H9 (cell line): ENCODE measurements around the gene RPS17. TPM values are rescaled to one million over a fixed set of nuclear protein-coding genes. Genes with fewer than 3 reads are reported as not detected.

Experiments used
- DNase-seq: peaks from one replicate; pipeline ENCODE4 v3.0.0-alpha.2; 2017
- H2AFZ ChIP-seq: one replicate; pipeline ENCODE4 v1.6.1; 2013; ENCODE audit warnings: mild to moderate bottlenecking, low read length, control low read depth, moderate library complexity
- H2AK5ac ChIP-seq: 2 replicates; pipeline ENCODE4 v1.6.1; 2013; ENCODE audit warnings: low read length, control low read depth, mixed read lengths; ENCODE audit not compliant: insufficient read length
- H2BK120ac ChIP-seq: one replicate; pipeline ENCODE4 v1.6.1; 2013; ENCODE audit warnings: low read depth, mild to moderate bottlenecking, low read length, control low read depth, inconsistent platforms; ENCODE audit not compliant: poor library complexity, severe bottlenecking
- H2BK12ac ChIP-seq: 2 replicates; pipeline ENCODE4 v1.6.1; 2013; ENCODE audit warnings: low read length, control low read depth, mixed read lengths, low read depth; ENCODE audit not compliant: insufficient read length
- H2BK15ac ChIP-seq: 2 replicates; pipeline ENCODE4 v1.6.1; 2013; ENCODE audit warnings: low read depth, low read length, control low read depth
- H2BK20ac ChIP-seq: one replicate; pipeline ENCODE4 v1.6.1; 2013; ENCODE audit warnings: low read depth, mild to moderate bottlenecking, low read length, control low read depth, inconsistent platforms; ENCODE audit not compliant: poor library complexity, severe bottlenecking
- H2BK5ac ChIP-seq: 2 replicates; pipeline ENCODE4 v1.6.1; 2013; ENCODE audit warnings: low read length, control low read depth, mixed read lengths; ENCODE audit not compliant: insufficient read length
- H3K14ac ChIP-seq: 2 replicates; pipeline ENCODE4 v1.6.1; 2013; ENCODE audit warnings: low read length, control low read depth; ENCODE audit not compliant: insufficient read depth
- H3K18ac ChIP-seq: 2 replicates; pipeline ENCODE4 v1.6.1; 2013; ENCODE audit warnings: low read depth, mild to moderate bottlenecking, mixed read lengths, low read length, control low read depth; ENCODE audit not compliant: insufficient read length
- H3K23ac ChIP-seq: 2 replicates; pipeline ENCODE4 v1.6.1; 2013; ENCODE audit warnings: low read length, control low read depth, mixed read lengths, low read depth; ENCODE audit not compliant: insufficient read length
- H3K23me2 ChIP-seq: 2 replicates; pipeline ENCODE4 v1.6.1; 2013; ENCODE audit warnings: low read depth, mild to moderate bottlenecking, mixed read lengths, low read length, control low read depth; ENCODE audit not compliant: insufficient read length, poor library complexity, severe bottlenecking
- H3K27ac ChIP-seq: 2 replicates; pipeline ENCODE4 v1.5.1; 2013; ENCODE audit warnings: low read length, control low read depth, mixed read lengths, low read depth; ENCODE audit not compliant: insufficient read length
- H3K27me3 ChIP-seq: 2 replicates; pipeline ENCODE4 v1.6.1; 2013; ENCODE audit warnings: low read length, control low read depth, inconsistent platforms; ENCODE audit not compliant: insufficient read depth
- H3K4ac ChIP-seq: 2 replicates; pipeline ENCODE4 v1.6.1; 2013; ENCODE audit warnings: low read depth, mild to moderate bottlenecking, control low read depth, inconsistent platforms, low read length, moderate library complexity
- H3K4me1 ChIP-seq: 2 replicates; pipeline ENCODE4 v1.6.1; 2013; ENCODE audit warnings: low read length, control low read depth, inconsistent platforms; ENCODE audit not compliant: insufficient read depth
- H3K4me2 ChIP-seq: 2 replicates; pipeline ENCODE4 v1.6.1; 2013; ENCODE audit warnings: low read length, control low read depth, mixed read lengths; ENCODE audit not compliant: insufficient read length, insufficient read depth
- H3K56ac ChIP-seq: 2 replicates; pipeline ENCODE4 v1.6.1; 2013; ENCODE audit warnings: low read depth, mild to moderate bottlenecking, mixed read lengths, low read length, control low read depth; ENCODE audit not compliant: insufficient read length
- H3K79me1 ChIP-seq: 2 replicates; pipeline ENCODE4 v1.6.1; 2013; ENCODE audit warnings: low read depth, mild to moderate bottlenecking, moderate library complexity, low read length, control low read depth, inconsistent platforms; ENCODE audit not compliant: insufficient read depth, poor library complexity, severe bottlenecking
- H3K79me2 ChIP-seq: 2 replicates; pipeline ENCODE4 v1.6.1; 2013; ENCODE audit warnings: low read length, control low read depth, inconsistent platforms; ENCODE audit not compliant: insufficient read depth
- H3K9ac ChIP-seq: 2 replicates; pipeline ENCODE4 v1.6.1; 2013; ENCODE audit warnings: low read length, control low read depth, mixed read lengths; ENCODE audit not compliant: insufficient read length; ENCODE audit errors: extremely low read depth
- H3K9me3 ChIP-seq: one replicate; pipeline ENCODE4 v1.6.1; 2013; ENCODE audit warnings: low read depth, low read length, inconsistent platforms; ENCODE audit not compliant: control insufficient read depth
- H3T11ph ChIP-seq: one replicate; pipeline ENCODE4 v1.6.1; 2013; ENCODE audit warnings: mild to moderate bottlenecking, low read length, control low read depth, inconsistent platforms
- H4K20me1 ChIP-seq: one replicate; pipeline ENCODE4 v1.6.1; 2013; ENCODE audit not compliant: control insufficient read depth, insufficient read length, insufficient read depth
- H4K5ac ChIP-seq: 2 replicates; pipeline ENCODE4 v1.6.1; 2013; ENCODE audit warnings: low read depth, mild to moderate bottlenecking, mixed read lengths, low read length, control low read depth; ENCODE audit not compliant: insufficient read length
- H4K8ac ChIP-seq: replicated peaks from 2 replicates; pipeline ENCODE4 v1.6.1; 2013; ENCODE audit warnings: low read length, control low read depth, mixed read lengths, low read depth; ENCODE audit not compliant: insufficient read length
- H4K91ac ChIP-seq: 2 replicates; pipeline ENCODE4 v1.6.1; 2013; ENCODE audit warnings: low read depth, mild to moderate bottlenecking, moderate library complexity, mixed read lengths, low read length, control low read depth; ENCODE audit not compliant: insufficient read length
- H3K27ac Mint-ChIP-seq, 3 experiments: 2 replicates in 2 of 3; 3 replicates in 1 of 3; pipeline ENCODE4 v1.8.0; 2020 to 2021; ENCODE audit warnings: mixed read lengths in 3 of 3, mild to moderate bottlenecking in 1 of 3, moderate library complexity in 1 of 3
- H3K27me3 Mint-ChIP-seq: 2 replicates; pipeline ENCODE4 v1.8.0; 2021; ENCODE audit warnings: low read depth, mild to moderate bottlenecking, moderate library complexity, mixed read lengths
- H3K36me3 Mint-ChIP-seq, 3 experiments: 2 replicates in 2 of 3; 3 replicates in 1 of 3; pipeline ENCODE4 v1.8.0; 2020 to 2021; ENCODE audit warnings: low read depth in 3 of 3, mixed read lengths in 3 of 3; ENCODE audit not compliant: insufficient read depth in 1 of 3
- H3K4me1 Mint-ChIP-seq, 2 experiments: 2 replicates each; pipeline ENCODE4 v1.8.0; 2020; ENCODE audit warnings: mixed read lengths in 2 of 2
- H3K4me3 Mint-ChIP-seq, 2 experiments: 2 replicates in 1 of 2; 3 replicates in 1 of 2; pipeline ENCODE4 v1.8.0; 2020 to 2021; ENCODE audit warnings: mild to moderate bottlenecking in 2 of 2, mixed read lengths in 2 of 2, moderate library complexity in 1 of 2
- H3K9me3 Mint-ChIP-seq, 2 experiments: 2 replicates in 1 of 2; 3 replicates in 1 of 2; pipeline ENCODE4 v1.8.0; 2020; ENCODE audit warnings: mild to moderate bottlenecking in 2 of 2, mixed read lengths in 2 of 2, moderate library complexity in 1 of 2
- CTCF ChIP-seq: fragments of 200-600 bp; sonication (generic); conservative IDR thresholded peaks from 3 replicates; pipeline ENCODE4 v1.8.0; 2021; ENCODE audit warnings: antibody characterized with exemption, mild to moderate bottlenecking
- WGBS: extraction: QIAGEN DNeasy Blood & Tissue Kit; methylation state at CpG from one replicate; pipeline ENCODE4 v1.1.7; 2013; ENCODE audit warnings: missing lambda C conversion rate, low lambda C conversion rate, mixed read lengths; ENCODE audit not compliant: insufficient read length; ENCODE audit errors: extremely low coverage; 5-methylcytosine and 5-hydroxymethylcytosine counted together
- total RNA-seq: library from RNA; stranded (reverse); gene quantifications from 2 replicates; pipeline ENCODE4 v1.2.1, GENCODE V29; 2021

The RPS17 gene
- total RNA-seq, 1 experiment from 2014 or later = 2,597 TPM

- Histone ChIP-seq H3K4me1 (no peaks in the 10 kb centered on the region; the same call in 1 of the 2 replicates), H3K9ac (no peak overlapping the region), H3T11ph (no peak overlapping the region), H3K9me3 (no peaks in the 10 kb centered on the region), H2BK15ac (no peak overlapping the region), H4K91ac (no peak overlapping the region), H2BK12ac (no peak overlapping the region), H3K23ac (no peak overlapping the region), H3K4ac (no peak overlapping the region), H3K27ac (no peak overlapping the region), H3K79me1 (no peaks in the 10 kb centered on the region), H4K20me1 (no peaks in the 10 kb centered on the region), H2AFZ (no peak overlapping the region), H4K5ac (no peak overlapping the region), H3K4me2 (no peak overlapping the region), H2BK5ac (no peak overlapping the region), H4K8ac (no peak overlapping the region), H3K27me3 (no peaks in the 10 kb centered on the region), H3K14ac (no peak overlapping the region), H3K79me2 (no peaks in the 10 kb centered on the region), H3K23me2 (peaks cover 4% of the 10 kb centered on the region), H2BK120ac (no peak overlapping the region), H2BK20ac (no peak overlapping the region), H3K18ac (peak overlapping the region; percentile 36), H3K56ac (no peak overlapping the region), H2AK5ac (no peak overlapping the region)
- DNase-seq = no peak
- H3K27ac Mint-ChIP-seq = peak overlapping the region in 1 of 3 experiments; percentile 14; a peak in 1 of 7 replicates
- WGBS = no CpG with 5 or more reads among the region's 5 CpGs
- peaks cover 21% of the 10 kb centered on the region for H3K27me3 Mint-ChIP-seq
- peaks cover 17 to 26% of the 10 kb centered on the region in 2 experiments for H3K4me1 Mint-ChIP-seq
- TF ChIP-seq CTCF = no peak
- H3K9me3 Mint-ChIP-seq = no peaks in the 10 kb centered on the region
- no peaks in the 10 kb centered on the region for H3K36me3 Mint-ChIP-seq
- peak overlapping the region in 1 of 2 experiments; percentile 50; a peak in 1 of 5 replicates for H3K4me3 Mint-ChIP-seq
Observed at GRCh38 chr15:82572311-82572710, 32.1 kb upstream of the RPS17 start.
